Upper lobe of left lung (tissue), 6 donors: Measurements from ENCODE around the gene SMYD3. TPM values are rescaled to one million over a fixed set of nuclear protein-coding genes. Genes with fewer than 3 reads are reported as not detected.

Experiments used
- ATAC-seq, 2 donors: fragments of 200-7000 bp; cut with Tn5 transposase; one replicate each; pipeline ENCODE4 v1.9.1; 2022; ENCODE audit warnings: mild to moderate bottlenecking in 2 of 2, moderate library complexity in 2 of 2; ENCODE audit not compliant: low FRiP score in 2 of 2
- DNase-seq, 2 donors: peaks; one replicate each; pipeline ENCODE4 v3.0.0-alpha.2; 2019 to 2020
- H3K27ac ChIP-seq, 4 donors: fragments of 200-600 bp; sonication (generic); one replicate each; pipeline ENCODE4 v1.5.1; 2016 to 2019
- H3K27me3 ChIP-seq, 4 donors: fragments of 200-600 bp; sonication (generic); one replicate each; pipeline ENCODE4 v1.5.1; 2017 to 2019
- H3K36me3 ChIP-seq, 4 donors: fragments of 200-600 bp; sonication (generic); one replicate each; pipeline ENCODE4 v1.5.1; 2016 to 2019
- H3K4me1 ChIP-seq, 4 donors: fragments of 200-600 bp; sonication (generic); one replicate each; pipeline ENCODE4 v1.5.1; 2018 to 2019
- H3K4me3 ChIP-seq, 4 donors: fragments of 200-600 bp; sonication (generic); one replicate each; pipeline ENCODE4 v1.5.1; 2017 to 2019; ENCODE audit warnings: mild to moderate bottlenecking in 2 of 4, moderate library complexity in 1 of 4
- H3K9me3 ChIP-seq, 4 donors: fragments of 200-600 bp; sonication (generic); one replicate each; pipeline ENCODE4 v1.5.1; 2018 to 2019
- EP300 ChIP-seq, 4 donors: sonication (generic); formaldehyde crosslinking; IDR thresholded peaks; one replicate each; pipeline ENCODE4 v1.5.1; 2017; ENCODE audit warnings: antibody characterized with exemption in 4 of 4, control low read depth in 2 of 4
- POLR2A ChIP-seq, 4 donors: fragments of 450-650 bp; IDR thresholded peaks; one replicate each; pipeline ENCODE4 v1.5.1; 2016 to 2017; ENCODE audit warnings: antibody characterized with exemption in 4 of 4, mild to moderate bottlenecking in 2 of 4
- POLR2AphosphoS5 ChIP-seq, 2 donors: sonication (generic); formaldehyde crosslinking; IDR thresholded peaks; one replicate each; pipeline ENCODE4 v1.5.1; 2017; ENCODE audit warnings: antibody characterized with exemption in 2 of 2
- WGBS, 2 donors: methylation state at CpG; one replicate each; pipeline ENCODE4 v1.1.5; 2017 to 2018; 5-methylcytosine and 5-hydroxymethylcytosine counted together
- total RNA-seq, 6 donors: library from RNA; depleted of rRNA in 4 of 6; stranded (reverse); fragments of >200 nt in 4 of 6; gene quantifications; one replicate each; pipeline versions ENCODE4 v1.1.0 to v1.2.1, GENCODE V29; 2016 to 2021
- TF ChIP-seq, protein P1 (sequence below), 6 experiments: fragments of 450-650 bp in 4 of 6; fragments of 200-600 bp in 2 of 6; sonication (generic) in 2 of 6; IDR thresholded peaks; one replicate each; pipeline ENCODE4 v1.5.1; 2016 to 2019; ENCODE audit warnings: antibody characterized with exemption in 6 of 6
- donor health status: DM: no; HTN: no; CAD: no; lungs with moderate emphysema.
- donor health status: DM: no; HTN: yes; CAD: no; lungs with severe emphysema.

The SMYD3 gene
- total RNA-seq, 6 donors from 2014 or later, result 22.7 to 109 (median 34.0) TPM

DNA sequence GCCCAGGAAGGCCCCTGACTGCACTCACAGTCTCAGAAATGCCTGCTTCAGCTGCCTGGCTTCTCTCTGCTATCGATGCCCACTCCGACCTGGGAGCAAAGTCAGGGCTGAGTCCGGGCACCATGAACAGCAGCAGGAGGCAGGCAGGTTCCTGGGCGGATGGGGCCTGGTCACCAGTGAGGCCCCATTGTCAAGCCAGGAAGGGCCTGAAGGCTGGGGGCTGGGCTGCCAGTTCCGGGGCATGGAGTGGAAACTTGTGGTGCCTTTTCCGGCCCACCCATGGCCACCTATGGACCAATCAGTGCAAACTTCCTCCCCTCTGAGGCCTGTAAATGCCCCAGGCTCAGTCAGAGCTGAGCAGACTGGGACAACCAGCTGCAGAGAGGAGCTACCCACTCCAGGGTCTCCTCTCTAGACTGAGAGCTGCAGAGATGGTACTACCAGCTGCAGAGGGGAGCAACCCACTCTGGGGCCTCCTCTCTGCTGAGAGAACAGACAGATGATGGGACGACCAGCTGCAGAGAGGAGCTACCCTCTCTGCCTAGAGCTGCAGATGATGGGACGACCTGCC, 286.5 kb downstream of the SMYD3 start:
- 97 to 100% methylated on average over 1 to 8 of the region's 8 CpGs for WGBS, 2 donors
- DNase-seq (peak in 1 of 2 donors; percentile 44), ATAC-seq (peak in 1 of 2 donors; percentile 29)
- Histone ChIP-seq H3K4me3 (no peak overlapping the region), H3K27ac (no peak overlapping the region), H3K9me3 (no peaks in the 10 kb centered on the region), H3K36me3 (no peaks in the 10 kb centered on the region), H3K27me3 (no peaks in the 10 kb centered on the region), H3K4me1 (no peaks in the 10 kb centered on the region)
- TF ChIP-seq POLR2A (IDR thresholded peaks at IDR 0.05) (no peak), EP300 (IDR thresholded peaks at IDR 0.05) (no peak), POLR2AphosphoS5 (IDR thresholded peaks at IDR 0.05) (no peak)
- TF ChIP-seq, protein P1, sequence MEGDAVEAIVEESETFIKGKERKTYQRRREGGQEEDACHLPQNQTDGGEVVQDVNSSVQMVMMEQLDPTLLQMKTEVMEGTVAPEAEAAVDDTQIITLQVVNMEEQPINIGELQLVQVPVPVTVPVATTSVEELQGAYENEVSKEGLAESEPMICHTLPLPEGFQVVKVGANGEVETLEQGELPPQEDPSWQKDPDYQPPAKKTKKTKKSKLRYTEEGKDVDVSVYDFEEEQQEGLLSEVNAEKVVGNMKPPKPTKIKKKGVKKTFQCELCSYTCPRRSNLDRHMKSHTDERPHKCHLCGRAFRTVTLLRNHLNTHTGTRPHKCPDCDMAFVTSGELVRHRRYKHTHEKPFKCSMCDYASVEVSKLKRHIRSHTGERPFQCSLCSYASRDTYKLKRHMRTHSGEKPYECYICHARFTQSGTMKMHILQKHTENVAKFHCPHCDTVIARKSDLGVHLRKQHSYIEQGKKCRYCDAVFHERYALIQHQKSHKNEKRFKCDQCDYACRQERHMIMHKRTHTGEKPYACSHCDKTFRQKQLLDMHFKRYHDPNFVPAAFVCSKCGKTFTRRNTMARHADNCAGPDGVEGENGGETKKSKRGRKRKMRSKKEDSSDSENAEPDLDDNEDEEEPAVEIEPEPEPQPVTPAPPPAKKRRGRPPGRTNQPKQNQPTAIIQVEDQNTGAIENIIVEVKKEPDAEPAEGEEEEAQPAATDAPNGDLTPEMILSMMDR (IDR thresholded peaks at IDR 0.05), result no peak

DNA sequence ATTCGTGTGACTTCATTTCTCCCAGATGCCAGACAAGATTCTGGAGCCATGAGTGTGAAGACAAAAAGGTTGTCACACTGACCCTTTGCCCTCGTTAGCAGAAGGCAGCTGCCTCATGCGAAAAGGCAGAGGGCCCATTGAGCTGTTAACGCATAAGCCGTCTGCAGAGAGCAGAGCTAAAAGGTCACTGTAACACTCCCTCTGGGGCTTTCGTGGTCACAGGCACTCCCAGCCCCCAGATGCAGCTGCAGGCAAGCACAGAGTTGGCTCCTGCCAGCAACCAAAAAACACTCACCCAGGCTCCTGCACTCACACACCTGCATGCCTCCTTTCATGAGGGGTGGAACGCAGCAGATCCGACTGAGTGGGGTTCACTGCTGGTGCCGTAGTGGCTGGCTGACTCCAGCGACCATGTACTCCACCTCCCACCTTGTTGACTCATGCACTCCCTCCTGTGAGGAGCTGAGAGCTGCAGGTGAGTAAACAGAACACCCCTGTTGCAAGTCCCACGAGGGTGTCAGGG, 287.5 kb downstream of the SMYD3 start:
- Histone ChIP-seq H3K4me1 (peaks cover 0 to 3% (median 0%) of the 10 kb centered on the region in 4 donors), H3K4me3 (no peak overlapping the region), H3K27ac (no peak overlapping the region), H3K9me3 (no peaks in the 10 kb centered on the region), H3K27me3 (no peaks in the 10 kb centered on the region), H3K36me3 (no peaks in the 10 kb centered on the region)
- ATAC-seq (no peak), DNase-seq (no peak)
- TF ChIP-seq POLR2AphosphoS5 (IDR thresholded peaks at IDR 0.05) (no peak), EP300 (IDR thresholded peaks at IDR 0.05) (no peak), POLR2A (IDR thresholded peaks at IDR 0.05) (no peak)
- TF ChIP-seq, protein P1 (IDR thresholded peaks at IDR 0.05), result no peak
- WGBS, 2 donors, result 82 to 88% methylated on average over 9 to 11 of the region's 11 CpGs

DNA sequence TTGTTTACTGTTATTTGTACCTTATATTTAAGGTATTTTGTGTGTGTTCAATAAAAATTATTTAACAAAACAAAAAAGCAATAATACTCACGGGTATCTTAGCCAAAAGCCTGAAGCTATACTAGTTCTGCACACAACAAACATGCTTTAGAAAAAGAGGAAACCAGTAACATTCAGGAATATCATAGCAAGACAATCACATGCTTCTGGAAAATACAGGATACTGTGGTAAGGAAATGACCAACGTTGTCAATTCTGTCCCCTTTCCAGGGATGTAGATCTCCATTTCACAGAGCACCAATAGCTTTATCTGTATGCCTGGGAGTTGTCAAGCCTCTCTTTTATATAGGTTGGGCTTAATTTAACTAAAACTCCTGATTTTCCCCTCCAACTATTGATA, 288.4 kb downstream of the SMYD3 start:
- Histone ChIP-seq H3K27me3 (no peaks in the 10 kb centered on the region), H3K36me3 (no peaks in the 10 kb centered on the region), H3K4me1 (peaks cover 0 to 3% (median 0%) of the 10 kb centered on the region in 4 donors), H3K27ac (no peak overlapping the region), H3K4me3 (no peak overlapping the region), H3K9me3 (no peaks in the 10 kb centered on the region)
- TF ChIP-seq POLR2A (IDR thresholded peaks at IDR 0.05) (no peak), POLR2AphosphoS5 (IDR thresholded peaks at IDR 0.05) (no peak), EP300 (IDR thresholded peaks at IDR 0.05) (no peak)
- TF ChIP-seq, protein P1 (IDR thresholded peaks at IDR 0.05), result no peak
- DNase-seq, result no peak
- 51 to 60% methylated on average over 2 of the region's 2 CpGs for WGBS, 2 donors
- ATAC-seq, result no peak

DNA sequence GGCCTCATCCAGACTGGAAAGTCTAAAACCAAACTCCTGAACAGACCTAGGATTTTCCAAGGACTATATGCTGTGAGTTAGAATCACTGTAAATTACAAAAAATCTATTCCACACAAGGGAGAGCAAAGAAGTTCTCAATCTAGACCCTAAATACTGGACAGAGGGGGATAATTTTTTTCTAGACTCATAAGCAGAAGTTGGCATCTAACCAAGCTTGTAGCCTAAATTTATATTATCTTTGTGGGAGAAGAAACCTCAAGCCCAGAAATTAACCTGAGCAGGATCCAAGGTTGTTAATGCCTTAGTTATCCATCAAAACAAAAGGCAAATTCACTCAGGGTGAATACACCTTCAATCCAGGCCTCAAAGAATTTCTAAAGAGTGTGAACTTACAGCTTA, 290.2 kb downstream of the SMYD3 start:
- ATAC-seq, result no peak
- no peaks in the 10 kb centered on the region for H3K36me3 ChIP-seq
- TF ChIP-seq EP300 (IDR thresholded peaks at IDR 0.05), result no peak
- no peak for TF ChIP-seq POLR2AphosphoS5 (IDR thresholded peaks at IDR 0.05)
- TF ChIP-seq, protein P1 (IDR thresholded peaks at IDR 0.05), result no peak
- no peak for TF ChIP-seq POLR2A (IDR thresholded peaks at IDR 0.05)

DNA sequence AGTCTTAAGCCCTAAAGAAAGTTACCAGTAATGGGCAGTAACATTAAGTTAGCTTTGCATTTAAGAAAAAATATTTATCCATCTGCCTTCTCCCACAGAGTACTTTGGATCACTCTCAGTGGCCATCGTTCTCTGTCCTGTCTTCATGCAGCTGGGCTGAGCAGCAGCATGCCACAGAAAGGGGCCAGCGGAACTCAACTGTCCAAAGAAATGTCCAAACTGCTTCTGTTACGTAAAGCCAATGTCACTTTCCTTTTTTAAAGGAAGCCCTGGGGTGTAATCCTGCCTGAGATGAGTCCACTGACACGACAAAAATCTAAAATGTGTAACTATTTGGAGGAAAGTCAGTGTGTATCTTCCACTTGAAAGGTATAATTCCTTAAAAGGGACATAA, 291.6 kb downstream of the SMYD3 start:
- 45 to 59% methylated on average over 4 of the region's 4 CpGs for WGBS, 2 donors
- peaks cover 0 to 3% (median 0%) of the 10 kb centered on the region in 4 donors for H3K4me1 ChIP-seq
- H3K36me3 ChIP-seq, result no peaks in the 10 kb centered on the region
- DNase-seq, result no peak
- no peaks in the 10 kb centered on the region for H3K9me3 ChIP-seq
- no peak overlapping the region for H3K4me3 ChIP-seq
- H3K27me3 ChIP-seq, result no peaks in the 10 kb centered on the region
- H3K27ac ChIP-seq, result no peak overlapping the region
- TF ChIP-seq POLR2AphosphoS5 (IDR thresholded peaks at IDR 0.05), result no peak
- no peak for TF ChIP-seq POLR2A (IDR thresholded peaks at IDR 0.05)
- TF ChIP-seq EP300 (IDR thresholded peaks at IDR 0.05), result no peak
- TF ChIP-seq, protein P1 (IDR thresholded peaks at IDR 0.05), result no peak
- peak in 1 of 2 donors; percentile 37 for ATAC-seq

More for the DNA sequence above, 290.2 kb downstream of the SMYD3 start:
- Histone ChIP-seq H3K27ac (no peak overlapping the region), H3K4me1 (peaks cover 0 to 3% (median 0%) of the 10 kb centered on the region in 4 donors), H3K9me3 (no peaks in the 10 kb centered on the region), H3K4me3 (no peak overlapping the region), H3K27me3 (no peaks in the 10 kb centered on the region)
- no peak for DNase-seq
